Measurements from ENCODE around the gene DCHS1.

DCHS1 gene

DNA sequence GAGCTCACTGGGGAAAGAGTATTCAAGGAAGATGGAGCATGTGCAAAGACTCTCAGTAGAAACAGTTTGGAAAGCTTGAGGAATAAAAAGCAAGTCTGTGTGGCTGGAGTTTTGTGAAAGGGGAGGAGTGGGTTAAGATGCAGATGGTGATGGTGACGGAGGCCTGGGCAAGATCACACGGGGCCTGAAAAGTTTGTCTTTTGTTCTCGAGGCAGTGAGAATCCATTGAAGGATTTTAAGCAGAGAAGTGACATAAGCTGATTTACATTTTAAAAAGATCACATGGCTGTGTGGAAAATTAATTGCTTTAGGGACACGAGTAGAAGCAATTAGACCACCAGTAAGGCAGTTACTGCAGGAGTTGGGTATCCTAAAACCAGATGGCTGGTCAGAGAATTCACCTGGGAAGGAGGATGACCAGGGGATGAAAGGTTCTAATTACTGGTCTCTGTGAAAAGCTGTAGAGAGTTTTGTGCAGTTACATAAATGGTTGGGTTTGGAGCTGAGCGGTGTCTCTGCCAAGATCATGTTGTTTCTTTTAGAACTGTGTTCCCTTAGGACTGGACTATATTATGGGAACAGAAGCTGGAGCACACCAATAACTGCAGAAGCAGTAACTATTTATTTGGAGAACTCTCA, 59.3 kb downstream of the DCHS1 start:
- Histone ChIP-seq H3K27ac (no peak overlapping the region), H3K4me2 (no peak overlapping the region), H2AFZ (ENCODE audit: low read depth) (no peak overlapping the region), H3K27me3 (ENCODE audit: insufficient read depth, low read depth) (no peaks in the 10 kb centered on the region), H3K4me3 (IDR thresholded peaks at IDR 0.05; ENCODE audit: insufficient read depth, low read depth, low read length) (no peak overlapping the region), H3K9ac (no peak overlapping the region), H4K20me1 (ENCODE audit: insufficient read depth) (no peaks in the 10 kb centered on the region), H3K36me3 (ENCODE audit: insufficient read depth) (no peaks in the 10 kb centered on the region; the same call in 1 of the 2 replicates), H3K79me2 (ENCODE audit: insufficient read depth, low read depth) (peaks cover 19% of the 10 kb centered on the region), H3K4me1 (ENCODE audit: low read depth, poor library complexity, severe bottlenecking) (no peaks in the 10 kb centered on the region)
- no peak for TF ChIP-seq CTCF (conservative IDR thresholded peaks at IDR 0.05; ENCODE audit: low read depth, low read length)

DNA sequence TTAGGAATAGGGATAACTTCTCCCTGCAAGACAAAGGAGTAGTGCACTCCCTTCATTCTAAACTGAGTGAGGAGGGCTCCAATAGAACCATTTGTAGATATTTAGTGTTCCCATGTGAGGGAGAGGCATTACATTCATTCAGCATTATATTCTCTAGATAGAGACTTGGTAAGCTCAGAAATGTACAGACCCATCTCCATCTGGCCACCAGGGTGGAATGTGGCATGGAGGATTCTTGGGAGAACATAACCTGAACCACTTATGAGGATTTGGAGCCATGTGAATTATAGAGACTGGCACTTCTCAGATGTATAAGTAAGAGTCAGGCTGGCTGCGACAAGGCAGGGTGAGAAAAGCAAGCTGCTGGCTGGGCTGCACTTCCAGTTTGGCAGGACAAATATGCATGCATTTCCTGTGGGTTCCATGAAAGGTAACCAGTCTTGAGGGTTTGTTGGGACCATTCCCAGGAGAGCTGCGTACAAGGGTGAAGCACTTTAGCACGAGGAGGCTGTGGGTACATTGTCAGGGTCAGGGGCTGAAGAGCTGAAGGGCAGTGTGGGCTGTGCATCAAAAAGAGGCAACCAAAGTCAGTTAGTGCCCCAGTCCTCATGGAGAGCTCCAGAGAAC, 61.4 kb downstream of the DCHS1 start:
- H3K4me2 ChIP-seq = no peak overlapping the region
- H3K4me1 ChIP-seq (ENCODE audit: low read depth, poor library complexity, severe bottlenecking) = no peaks in the 10 kb centered on the region
- no peaks in the 10 kb centered on the region for H4K20me1 ChIP-seq (ENCODE audit: insufficient read depth)
- H2AFZ ChIP-seq (ENCODE audit: low read depth) = no peak overlapping the region
- H3K27me3 ChIP-seq (ENCODE audit: insufficient read depth, low read depth) = no peaks in the 10 kb centered on the region
- no peak overlapping the region for H3K4me3 ChIP-seq (IDR thresholded peaks at IDR 0.05; ENCODE audit: insufficient read depth, low read depth, low read length)
- H3K79me2 ChIP-seq (ENCODE audit: insufficient read depth, low read depth) = 0 out of 2 replicates have a peak, but pooled peaks cover 3% of the 10 kb centered on the region
- H3K36me3 ChIP-seq (ENCODE audit: insufficient read depth) = no peaks in the 10 kb centered on the region
- H3K27ac ChIP-seq = no peak overlapping the region
- H3K9ac ChIP-seq = no peak overlapping the region
- TF ChIP-seq CTCF (conservative IDR thresholded peaks at IDR 0.05; ENCODE audit: low read depth, low read length) = no peak

GRCh38 chr11:6588018-6588417, 67.6 kb downstream of the DCHS1 start:
- Histone ChIP-seq H3K4me2 (no peak overlapping the region), H3K4me3 (IDR thresholded peaks at IDR 0.05; ENCODE audit: insufficient read depth, low read depth, low read length) (no peak overlapping the region), H3K79me2 (ENCODE audit: insufficient read depth, low read depth) (no peaks in the 10 kb centered on the region), H3K4me1 (ENCODE audit: low read depth, poor library complexity, severe bottlenecking) (no peaks in the 10 kb centered on the region), H3K27me3 (ENCODE audit: insufficient read depth, low read depth) (no peaks in the 10 kb centered on the region), H4K20me1 (ENCODE audit: insufficient read depth) (no peaks in the 10 kb centered on the region), H2AFZ (ENCODE audit: low read depth) (no peak overlapping the region), H3K27ac (no peak overlapping the region), H3K36me3 (ENCODE audit: insufficient read depth) (no peaks in the 10 kb centered on the region), H3K9ac (no peak overlapping the region)
- no peak for TF ChIP-seq CTCF (conservative IDR thresholded peaks at IDR 0.05; ENCODE audit: low read depth, low read length)

GRCh38 chr11:6587360-6587953, 68.2 kb downstream of the DCHS1 start:
- Histone ChIP-seq H4K20me1 (ENCODE audit: insufficient read depth) (no peaks in the 10 kb centered on the region), H3K4me1 (ENCODE audit: low read depth, poor library complexity, severe bottlenecking) (no peaks in the 10 kb centered on the region), H2AFZ (ENCODE audit: low read depth) (no peak overlapping the region), H3K4me2 (no peak overlapping the region), H3K9ac (no peak overlapping the region), H3K4me3 (IDR thresholded peaks at IDR 0.05; ENCODE audit: insufficient read depth, low read depth, low read length) (no peak overlapping the region), H3K27ac (no peak overlapping the region), H3K36me3 (ENCODE audit: insufficient read depth) (no peaks in the 10 kb centered on the region), H3K79me2 (ENCODE audit: insufficient read depth, low read depth) (no peaks in the 10 kb centered on the region), H3K27me3 (ENCODE audit: insufficient read depth, low read depth) (no peaks in the 10 kb centered on the region)
- TF ChIP-seq CTCF (conservative IDR thresholded peaks at IDR 0.05; ENCODE audit: low read depth, low read length) = no peak

Measured in KMS-11 (cell line).